ENCODE results near the gene FCAMR. TPM values are rescaled to one million over a fixed set of nuclear protein-coding genes. Genes with fewer than 3 reads are reported as not detected.

FCAMR gene
- total and polyA plus RNA-seq, 11 donors = not detected

- ATAC-seq (peak in 2 of 4 donors; percentile 4 to 39), DNase-seq (peak in 2 of 5 donors; percentile 23 to 24)
- Histone ChIP-seq H3K4me3 (peak overlapping the region in 1 of 12 donors; percentile 53), H3K27me3 (no peaks in the 10 kb centered on the region), H3K36me3 (no peaks in the 10 kb centered on the region), H3K9me3 (no peaks in the 10 kb centered on the region), H3K4me1 (peaks cover 0 to 46% (median 1%) of the 10 kb centered on the region in 12 donors), H3K27ac (peak overlapping the region in 2 of 12 donors; percentile 48 to 84)
- TF ChIP-seq POLR2A (IDR thresholded peaks at IDR 0.05) (no peak), CTCF (IDR thresholded peaks at IDR 0.05) (no peak)
- intact Hi-C loops (cut with DNase I) = no loop called here
- WGBS, 4 donors = 65 to 73% (median 68%) methylated on average over 12 of the region's 12 CpGs
Measured at GRCh38 chr1:206923009-206923960, 47.0 kb downstream of the FCAMR start.

DNA sequence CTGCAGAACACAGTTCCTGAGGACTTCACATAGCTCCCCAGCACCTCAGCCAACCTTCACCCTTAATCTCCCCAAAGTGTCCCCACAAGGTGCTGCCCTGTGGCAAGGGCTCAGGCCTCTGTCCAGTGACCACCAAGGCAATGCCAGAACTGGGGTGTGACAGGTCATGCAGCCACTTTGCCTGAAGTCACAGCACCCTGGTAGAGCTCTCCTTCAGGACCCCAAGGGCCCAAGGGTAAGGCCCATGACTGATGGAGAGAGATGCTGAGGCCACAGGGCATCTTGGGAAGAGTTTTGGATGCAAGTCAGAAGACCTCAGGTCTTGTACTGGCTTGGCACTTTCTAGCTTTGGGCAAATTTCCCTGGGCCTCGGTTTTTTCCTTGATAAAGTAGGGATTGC is 47.7 kb downstream of the FCAMR start:
- DNase-seq (no peak), ATAC-seq (no peak)
- no peaks in the 10 kb centered on the region for H3K27me3 ChIP-seq
- TF ChIP-seq CTCF (IDR thresholded peaks at IDR 0.05) (no peak), POLR2A (IDR thresholded peaks at IDR 0.05) (no peak)
- H3K9me3 ChIP-seq = no peaks in the 10 kb centered on the region
- no peaks in the 10 kb centered on the region for H3K36me3 ChIP-seq
- H3K4me1 ChIP-seq = peaks cover 0 to 46% (median 1%) of the 10 kb centered on the region in 12 donors
- peak overlapping the region in 6 of 12 donors; percentile 39 to 84 (median 50) for H3K27ac ChIP-seq
- H3K4me3 ChIP-seq = peak overlapping the region in 1 of 12 donors; percentile 53
- intact Hi-C loops (cut with DNase I) = no loop called here
- WGBS, 4 donors = 71 to 84% (median 78%) methylated on average over 1 of the region's 1 CpG

DNA sequence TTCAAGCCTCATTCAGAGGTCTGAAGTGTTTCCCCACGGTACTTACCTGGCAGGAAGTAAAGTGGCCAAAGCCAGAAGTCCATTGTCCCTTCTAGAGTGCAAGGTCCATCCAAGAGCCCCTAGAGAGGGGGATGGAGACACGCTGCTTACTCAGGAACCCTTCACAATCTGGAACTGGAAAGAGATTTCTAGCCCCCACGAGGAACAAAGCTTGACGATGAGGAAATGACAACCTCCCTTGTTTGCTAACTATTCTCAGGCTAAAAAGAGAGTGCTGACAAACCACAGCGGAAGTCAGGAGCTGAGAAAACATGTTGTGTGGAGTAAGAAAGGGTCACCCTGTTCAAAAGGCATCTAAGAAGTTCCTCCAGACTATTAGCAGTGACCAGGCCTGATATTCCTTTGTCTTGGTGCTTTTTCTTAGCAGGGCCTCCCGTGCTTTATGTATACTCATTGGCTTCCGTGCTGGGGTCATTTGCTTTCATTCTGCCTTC is 48.4 kb downstream of the FCAMR start, which contains the start of gene FCMR:
FCMR (minus strand) TSS at position 170 of the 494 bp plus-strand sequence; CDS start at position 83, 87 bp downstream.
- peak in 2 of 5 donors; percentile 26 to 29 for DNase-seq
- TF ChIP-seq CTCF (IDR thresholded peaks at IDR 0.05) (no peak), POLR2A (IDR thresholded peaks at IDR 0.05) (no peak)
- intact Hi-C loops (cut with DNase I) = no loop called here
- Histone ChIP-seq H3K36me3 (no peaks in the 10 kb centered on the region), H3K4me3 (peak within 1 kb of the TSS in 2 of 12 donors; percentile 25 to 53), H3K9me3 (no peaks in the 10 kb centered on the region), H3K27ac (peak within 1 kb of the TSS in 6 of 12 donors; percentile 39 to 84 (median 52)), H3K27me3 (no peaks in the 10 kb centered on the region), H3K4me1 (peaks cover 0 to 46% (median 1%) of the 10 kb centered on the region in 12 donors)
- 49 to 65% (median 57%) methylated on average over 7 of the region's 7 CpGs for WGBS, 4 donors
- peak in 3 of 4 donors; percentile 23 to 71 (median 28) for ATAC-seq

- Histone ChIP-seq H3K36me3 (no peaks in the 10 kb centered on the region), H3K27ac (no peak overlapping the region), H3K9me3 (no peaks in the 10 kb centered on the region), H3K4me3 (peak overlapping the region in 1 of 12 donors; percentile 1), H3K27me3 (peaks cover 0 to 5% (median 0%) of the 10 kb centered on the region in 9 donors), H3K4me1 (peaks cover 0 to 26% (median 0%) of the 10 kb centered on the region in 12 donors)
- ATAC-seq (no peak), DNase-seq (no peak)
- no peak for TF ChIP-seq POLR2A (IDR thresholded peaks at IDR 0.05)
- no peak for TF ChIP-seq CTCF (IDR thresholded peaks at IDR 0.05)
- 72 to 77% (median 74%) methylated on average over 3 of the region's 3 CpGs for WGBS, 4 donors
- intact Hi-C loops (cut with DNase I) = loop anchor here in 4 of 10 donors (10.0 kb wide), 4 partner anchors 113 to 433 kb away; no protein-coding TSS in a partner anchor
Measured at GRCh38 chr1:206918076-206918475, 52.2 kb downstream of the FCAMR start.
